NCI-H524 (cell line): ENCODE data around the gene PRR36.
A peak's percentile ranks its signal among the peaks of the same experiment; 100 is the strongest.
"Not testable (repeated sequence)": the region's sequence is repeated elsewhere in the genome, so short reads cannot be mapped to it uniquely, and the experiment has no call there.

Experiments used
- DNase-seq, 2 experiments: peaks; one replicate each; lab custom pipeline; 2025; lab: John Stamatoyannopoulos, UW

The PRR36 gene

GRCh38 chr19:7874076-7874896 is at the start of gene PRR36:
PRR36 (minus strand) TSS chr19:7874390; CDS start chr19:7873689, 701 bp downstream.
- peak; percentile 69 to 89 for DNase-seq

- DNase-seq: no peak
Measured at GRCh38 chr19:7923295-7924191, 49.4 kb upstream of the PRR36 start.

- no peak for DNase-seq
Measured at GRCh38 chr19:7922836-7923195, 48.6 kb upstream of the PRR36 start.

- DNase-seq: no peak
Measured at GRCh38 chr19:7921967-7922835, 48.0 kb upstream of the PRR36 start.

- DNase-seq: no peak
Measured at GRCh38 chr19:7921302-7921966, 47.2 kb upstream of the PRR36 start.

- peak; percentile 92 to 97 for DNase-seq
Measured at GRCh38 chr19:7920519-7921301, 46.5 kb upstream of the PRR36 start.

GRCh38 chr19:7919610-7920518 is 45.7 kb upstream of the PRR36 start, which contains the start of gene SNAPC2:
SNAPC2 (plus strand) TSS chr19:7920338; CDS start chr19:7920367, 29 bp downstream.
- DNase-seq: peak; percentile 89 to 95

GRCh38 chr19:7918615-7919421 is 44.6 kb upstream of the PRR36 start:
- peak in 1 of 2 experiments; percentile 28 for DNase-seq

- not testable (repeated sequence) for DNase-seq
Measured at GRCh38 chr19:7918062-7918614, 43.9 kb upstream of the PRR36 start.

GRCh38 chr19:7917267-7918061 is 43.3 kb upstream of the PRR36 start:
- DNase-seq: peak; percentile 37 to 67

GRCh38 chr19:7916955-7917266 is 42.7 kb upstream of the PRR36 start:
- DNase-seq: no peak

- DNase-seq: peak in 1 of 2 experiments; percentile 51
Measured at GRCh38 chr19:7916103-7916954, 42.1 kb upstream of the PRR36 start.

GRCh38 chr19:7915250-7916102 is 41.3 kb upstream of the PRR36 start:
- DNase-seq: no peak

GRCh38 chr19:7914598-7915045 is 40.4 kb upstream of the PRR36 start, which contains the start of gene TGFBR3L:
TGFBR3L (plus strand) TSS chr19:7914830.
- peak in 1 of 2 experiments; percentile 20 for DNase-seq

- DNase-seq: no peak
Measured at GRCh38 chr19:7914099-7914498, 39.9 kb upstream of the PRR36 start.
